GM18517 (cell line): ENCODE results near the gene LZTR1.

ENCODE experiments used
- ATAC-seq: cut with Tn5 transposase; IDR thresholded peaks from one replicate; pipeline ENCODE4 v1.9.1; 2021; ENCODE audit warnings: mild to moderate bottlenecking, moderate library complexity; ENCODE audit not compliant: unreplicated experiment

The LZTR1 gene

DNA sequence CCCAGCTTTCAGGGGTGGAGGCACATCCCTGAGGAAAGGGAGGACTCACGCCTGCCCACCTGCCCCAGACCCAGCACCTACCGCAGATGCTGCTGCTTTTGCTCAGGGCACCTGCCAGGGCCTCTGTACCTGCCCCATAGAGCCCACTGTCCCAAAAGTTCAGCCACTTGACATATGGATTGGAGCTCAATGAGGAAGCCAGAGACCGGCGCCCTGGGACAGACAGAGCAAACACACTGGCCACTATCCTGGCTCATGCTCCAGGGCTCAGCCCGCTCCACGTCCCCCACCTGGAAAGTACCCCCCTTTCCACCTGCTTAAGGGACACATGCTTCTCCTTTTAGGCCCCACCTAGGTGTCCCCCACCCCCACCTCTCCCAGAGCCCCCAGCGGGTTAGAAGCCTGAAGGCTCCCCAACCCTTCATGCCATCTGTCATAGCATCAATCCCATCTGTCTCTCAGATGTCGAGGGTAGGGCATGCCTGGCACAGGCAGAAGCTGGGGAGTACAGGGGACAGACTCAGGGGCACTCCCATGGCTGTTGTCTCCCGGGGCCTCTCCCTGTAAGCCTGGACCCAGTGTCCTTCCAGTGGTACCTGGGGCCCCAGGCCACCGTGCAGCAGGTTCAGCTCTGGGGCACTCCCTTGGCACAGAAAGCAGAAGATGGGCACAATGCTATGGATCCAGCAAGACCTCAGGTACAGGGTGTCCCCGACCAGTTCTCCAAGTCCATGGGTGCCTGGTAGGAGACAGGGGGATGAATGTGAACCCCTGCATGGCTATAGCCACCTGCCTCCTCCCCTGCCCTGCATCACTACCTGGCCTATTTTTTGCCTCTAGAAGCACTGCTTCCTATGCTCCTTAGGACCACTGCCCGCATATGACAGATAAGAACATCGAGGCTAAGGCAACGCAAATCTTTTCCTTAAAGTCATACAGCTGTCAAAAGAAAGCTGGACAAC lies 30.6 kb downstream of the LZTR1 start:
- ATAC-seq, result no peak

DNA sequence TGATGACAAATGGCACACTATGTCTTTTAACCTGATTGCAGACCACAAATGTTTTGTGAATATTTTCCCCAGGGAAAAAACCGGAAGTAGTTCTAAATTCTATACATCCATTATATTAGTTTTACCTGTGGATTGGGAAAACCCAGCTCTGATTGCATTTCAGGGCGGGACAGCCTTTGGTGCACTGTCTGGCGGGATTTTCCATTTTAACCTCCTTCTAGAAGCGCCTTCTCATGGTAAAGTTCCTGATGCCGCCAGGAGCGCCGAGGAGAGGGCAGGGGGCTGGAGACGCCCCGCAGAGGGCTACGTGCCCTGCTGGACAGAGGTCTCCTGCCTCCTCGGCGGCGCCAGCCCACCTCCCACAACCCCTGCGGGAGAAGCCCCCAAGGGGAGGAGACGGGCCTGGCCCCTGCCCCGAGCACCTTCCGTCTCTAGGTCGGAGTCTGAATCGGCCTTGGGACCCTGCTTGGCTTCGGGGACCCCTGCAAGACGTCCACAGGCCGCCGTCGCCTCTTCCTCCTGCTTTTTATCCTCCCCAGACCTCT lies 31.6 kb downstream of the LZTR1 start:
- no peak for ATAC-seq

DNA sequence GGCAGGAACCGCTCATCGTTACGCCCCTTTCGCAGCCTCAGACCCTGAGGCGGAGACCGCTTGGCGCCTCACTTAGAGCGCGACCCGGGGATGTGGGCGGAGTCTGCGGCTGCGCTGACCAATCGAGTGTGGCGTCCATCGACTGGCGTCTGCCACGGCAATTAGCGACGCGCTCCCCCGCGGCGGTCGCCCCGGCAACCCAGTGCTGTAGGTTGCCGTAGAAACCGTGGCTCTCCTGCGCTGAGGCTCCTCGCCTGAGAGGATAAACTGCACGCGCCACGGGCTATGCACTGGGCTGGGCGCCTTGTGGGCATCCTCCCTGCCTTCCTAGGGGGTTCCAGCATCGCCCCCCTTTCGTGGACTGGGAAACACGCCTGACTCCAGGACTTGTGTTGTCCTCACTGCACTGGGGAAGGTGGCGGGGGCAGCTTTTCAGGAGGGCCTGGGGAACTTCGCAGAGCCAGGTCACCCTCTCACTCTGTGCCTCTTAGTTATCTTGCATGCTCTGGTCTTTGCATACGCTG lies 32.2 kb downstream of the LZTR1 start:
- no peak for ATAC-seq

DNA sequence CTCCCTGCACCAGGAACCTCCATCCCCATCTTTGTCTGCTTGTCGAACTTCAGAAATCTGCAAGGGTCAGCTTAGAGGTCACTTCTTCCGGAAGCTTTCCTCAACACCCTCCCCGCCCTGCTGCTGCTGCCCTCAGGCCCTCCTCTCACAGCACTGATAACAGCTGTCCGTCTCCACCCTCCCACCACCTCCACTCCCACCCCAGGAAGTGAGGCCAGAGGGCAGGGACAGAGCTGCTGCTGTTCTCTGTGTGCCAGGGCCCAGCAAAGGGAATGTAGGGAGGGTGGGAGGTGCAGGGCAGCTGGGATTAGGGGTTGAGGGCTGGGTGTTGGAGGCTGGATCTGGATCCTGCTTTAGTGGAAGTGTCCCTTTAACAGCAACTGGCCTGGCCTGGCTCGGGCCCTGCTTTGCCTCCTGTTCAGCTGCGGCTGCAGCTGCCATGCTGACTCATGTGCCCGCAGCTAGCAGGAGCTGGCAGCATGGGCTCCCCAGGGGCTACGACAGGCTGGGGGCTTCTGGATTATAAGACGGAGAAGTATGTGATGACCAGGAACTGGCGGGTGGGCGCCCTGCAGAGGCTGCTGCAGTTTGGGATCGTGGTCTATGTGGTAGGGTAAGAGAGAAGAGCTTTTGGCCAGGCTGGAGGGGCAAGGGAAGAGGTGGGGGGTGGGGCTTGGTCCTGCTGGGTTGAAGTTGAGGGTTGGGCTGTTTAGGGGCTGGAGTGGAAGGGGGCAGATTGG lies 32.8 kb downstream of the LZTR1 start, which contains the start of gene P2RX6:
Gene P2RX6 (plus strand): TSS at position 440 of the 740 bp plus-strand sequence. CDS start 10 bp downstream, at position 450.
- ATAC-seq, result no peak

DNA sequence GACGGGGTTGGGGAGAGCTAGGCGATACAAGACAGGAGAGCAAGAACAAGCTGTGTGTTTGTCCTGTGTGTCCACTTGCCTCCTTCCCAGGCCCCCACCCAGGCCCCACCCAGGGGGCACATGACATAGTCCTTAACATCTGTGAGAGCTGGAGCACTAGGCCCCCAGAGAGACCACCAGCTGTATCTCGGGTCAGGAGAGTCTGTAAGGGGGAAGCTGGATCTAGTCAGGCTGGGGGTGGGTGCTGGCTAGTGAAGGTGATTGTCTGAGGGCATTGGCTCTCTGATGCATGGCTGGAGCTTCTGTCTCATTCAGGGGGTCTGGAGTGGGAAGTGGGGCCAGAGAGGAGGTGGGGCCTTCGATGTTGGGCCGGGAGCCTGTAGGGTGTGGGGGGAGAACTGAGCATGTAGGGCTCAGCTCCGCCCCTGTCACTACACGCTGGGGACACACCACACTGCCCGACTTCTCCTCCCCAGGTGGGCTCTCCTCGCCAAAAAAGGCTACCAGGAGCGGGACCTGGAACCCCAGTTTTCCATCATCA lies 33.4 kb downstream of the LZTR1 start:
- no peak for ATAC-seq

DNA sequence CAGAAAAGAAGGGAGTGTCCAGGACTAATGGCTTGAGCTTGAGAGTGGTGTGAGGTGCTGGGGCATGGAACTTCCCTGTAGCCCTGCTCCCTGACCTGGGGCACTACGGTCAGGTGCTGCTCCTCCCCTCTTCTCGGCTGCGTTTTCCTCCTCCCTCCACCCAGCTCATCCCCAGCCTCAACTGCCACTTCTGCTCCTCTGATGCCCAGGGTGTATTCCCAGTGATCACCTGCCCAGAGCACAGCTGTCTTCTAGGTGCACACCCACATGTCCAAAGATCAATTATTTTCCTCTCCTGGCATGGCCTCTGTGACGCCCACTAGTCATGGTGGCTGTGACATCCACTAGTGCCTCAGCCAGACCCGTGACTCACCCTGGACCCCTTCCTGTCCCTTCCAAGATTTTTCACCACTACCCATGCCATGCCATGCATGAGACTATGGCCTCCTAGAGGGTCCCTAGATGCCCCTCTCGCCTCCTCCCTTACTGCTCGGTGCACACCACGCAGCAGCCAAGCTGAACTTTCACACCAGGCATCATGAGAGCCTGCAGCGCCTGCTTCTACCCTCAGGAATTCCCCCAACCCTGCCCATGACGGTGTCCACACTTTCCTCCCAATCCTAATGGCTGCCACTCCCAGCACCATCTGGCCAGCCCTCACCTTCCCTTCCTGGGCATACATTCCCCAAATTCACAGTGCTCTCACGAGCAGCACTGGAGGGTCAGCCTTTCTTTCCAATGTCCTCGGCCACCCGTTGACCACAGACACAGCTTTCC lies 34.7 kb downstream of the LZTR1 start:
- no peak for ATAC-seq

DNA sequence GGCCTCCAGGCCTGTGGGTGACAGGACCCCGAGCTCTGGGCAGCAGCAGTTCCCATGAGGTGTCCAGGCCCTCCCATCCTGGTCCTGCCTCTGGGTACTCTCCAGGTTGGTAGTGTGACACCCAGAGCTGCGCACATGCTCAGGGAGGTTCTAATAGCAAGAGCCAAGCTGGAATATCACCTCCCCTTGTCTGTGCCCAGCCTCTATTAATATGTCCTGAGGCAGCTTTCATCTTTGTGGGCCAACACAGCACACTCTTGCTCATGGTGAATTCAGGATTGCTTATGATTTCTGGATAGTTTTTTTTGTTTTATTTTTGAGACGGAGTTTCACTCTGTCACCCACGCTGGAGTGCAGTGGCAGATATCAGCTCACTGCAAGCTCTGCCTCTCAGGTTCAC lies 36.2 kb downstream of the LZTR1 start:
- no peak for ATAC-seq

DNA sequence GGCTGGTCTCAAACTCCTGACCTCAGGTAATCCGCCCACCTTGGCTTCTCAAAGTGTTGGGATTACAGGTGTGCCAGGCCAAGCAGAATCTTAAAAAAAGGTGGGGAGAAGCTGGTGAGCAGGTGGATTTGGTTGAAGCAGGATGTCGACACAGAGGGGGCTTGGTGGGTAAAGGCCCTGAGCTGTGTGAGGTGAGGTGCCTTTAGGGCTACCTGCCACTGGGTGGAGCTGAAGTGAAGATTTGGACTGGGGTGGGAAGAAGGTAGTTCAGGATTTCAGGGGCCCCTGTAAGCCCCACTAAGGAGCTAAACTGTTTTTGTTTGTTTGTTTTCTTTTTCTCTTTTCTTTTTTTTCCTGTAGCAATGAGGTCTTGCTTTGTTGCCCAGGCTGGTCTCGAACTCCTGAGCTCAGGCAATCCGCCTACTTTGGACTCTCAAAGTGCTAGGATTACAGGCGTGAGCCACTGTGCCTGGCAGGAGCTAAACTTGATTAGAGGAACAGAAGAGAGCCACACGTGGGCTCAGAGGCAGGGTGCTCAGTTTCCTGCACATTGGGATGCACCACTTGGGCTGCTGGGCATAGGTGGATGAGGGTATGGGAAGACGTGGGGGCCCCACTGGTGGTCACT lies 38.8 kb downstream of the LZTR1 start:
- ATAC-seq, result no peak

DNA sequence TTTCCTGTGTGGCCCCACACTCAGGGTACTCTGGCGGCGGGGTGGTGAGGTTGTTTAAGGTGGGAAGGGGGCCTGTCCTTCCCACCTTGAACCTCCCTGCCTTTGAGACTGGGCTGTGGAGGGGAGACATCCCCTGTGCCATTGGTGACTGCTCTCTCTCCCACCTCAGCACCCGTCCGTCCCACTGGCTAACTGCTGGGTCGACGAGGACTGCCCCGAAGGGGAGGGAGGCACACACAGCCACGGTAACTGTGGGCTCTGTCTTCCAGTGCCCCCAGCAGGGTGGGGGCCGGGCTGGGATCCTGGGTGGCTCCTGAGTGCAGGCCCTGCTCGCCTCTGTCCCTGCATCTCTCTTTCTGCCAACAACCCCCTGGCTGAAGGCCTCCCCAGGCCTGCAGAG lies 40.4 kb downstream of the LZTR1 start:
- ATAC-seq, result no peak

DNA sequence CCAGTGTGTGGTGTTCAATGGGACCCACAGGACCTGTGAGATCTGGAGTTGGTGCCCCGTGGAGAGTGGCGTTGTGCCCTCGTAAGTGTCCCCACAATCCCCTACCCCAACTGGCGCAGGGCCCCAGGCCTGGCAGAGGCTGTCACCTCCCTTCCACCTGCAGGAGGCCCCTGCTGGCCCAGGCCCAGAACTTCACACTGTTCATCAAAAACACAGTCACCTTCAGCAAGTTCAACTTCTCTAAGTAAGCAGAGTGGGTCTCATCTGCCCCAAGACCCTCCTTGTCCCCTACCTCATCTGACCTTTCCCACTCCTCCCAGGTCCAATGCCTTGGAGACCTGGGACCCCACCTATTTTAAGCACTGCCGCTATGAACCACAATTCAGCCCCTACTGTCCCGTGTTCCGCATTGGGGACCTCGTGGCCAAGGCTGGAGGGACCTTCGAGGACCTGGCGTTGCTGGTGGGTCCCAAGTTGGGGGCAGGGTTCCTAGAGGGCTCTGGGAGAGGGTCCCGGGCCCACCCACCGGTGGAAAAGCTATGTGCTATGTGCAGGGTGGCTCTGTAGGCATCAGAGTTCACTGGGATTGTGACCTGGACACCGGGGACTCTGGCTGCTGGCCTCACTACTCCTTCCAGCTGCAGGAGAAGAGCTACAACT lies 41.0 kb downstream of the LZTR1 start:
- no peak for ATAC-seq

DNA sequence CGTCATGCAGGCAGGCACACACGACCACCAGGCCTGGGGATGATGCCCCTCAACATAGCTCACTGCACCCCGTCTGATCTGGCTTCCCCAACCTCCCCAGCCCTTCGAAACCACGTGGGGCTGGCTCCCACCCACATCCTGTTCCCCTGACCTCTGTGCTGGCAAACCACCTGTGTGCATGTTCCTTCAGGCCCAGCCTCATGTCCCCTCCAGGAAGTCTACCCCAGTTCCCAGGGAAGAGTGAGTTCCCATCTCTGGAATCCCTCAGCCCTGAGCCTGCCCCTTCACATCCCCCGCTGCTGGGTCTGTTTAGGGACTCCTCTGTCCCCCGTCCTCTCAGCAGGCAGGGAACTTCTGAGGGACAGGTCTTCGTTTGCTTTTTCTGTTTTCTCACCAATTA lies 43.2 kb downstream of the LZTR1 start:
- ATAC-seq, result no peak

DNA sequence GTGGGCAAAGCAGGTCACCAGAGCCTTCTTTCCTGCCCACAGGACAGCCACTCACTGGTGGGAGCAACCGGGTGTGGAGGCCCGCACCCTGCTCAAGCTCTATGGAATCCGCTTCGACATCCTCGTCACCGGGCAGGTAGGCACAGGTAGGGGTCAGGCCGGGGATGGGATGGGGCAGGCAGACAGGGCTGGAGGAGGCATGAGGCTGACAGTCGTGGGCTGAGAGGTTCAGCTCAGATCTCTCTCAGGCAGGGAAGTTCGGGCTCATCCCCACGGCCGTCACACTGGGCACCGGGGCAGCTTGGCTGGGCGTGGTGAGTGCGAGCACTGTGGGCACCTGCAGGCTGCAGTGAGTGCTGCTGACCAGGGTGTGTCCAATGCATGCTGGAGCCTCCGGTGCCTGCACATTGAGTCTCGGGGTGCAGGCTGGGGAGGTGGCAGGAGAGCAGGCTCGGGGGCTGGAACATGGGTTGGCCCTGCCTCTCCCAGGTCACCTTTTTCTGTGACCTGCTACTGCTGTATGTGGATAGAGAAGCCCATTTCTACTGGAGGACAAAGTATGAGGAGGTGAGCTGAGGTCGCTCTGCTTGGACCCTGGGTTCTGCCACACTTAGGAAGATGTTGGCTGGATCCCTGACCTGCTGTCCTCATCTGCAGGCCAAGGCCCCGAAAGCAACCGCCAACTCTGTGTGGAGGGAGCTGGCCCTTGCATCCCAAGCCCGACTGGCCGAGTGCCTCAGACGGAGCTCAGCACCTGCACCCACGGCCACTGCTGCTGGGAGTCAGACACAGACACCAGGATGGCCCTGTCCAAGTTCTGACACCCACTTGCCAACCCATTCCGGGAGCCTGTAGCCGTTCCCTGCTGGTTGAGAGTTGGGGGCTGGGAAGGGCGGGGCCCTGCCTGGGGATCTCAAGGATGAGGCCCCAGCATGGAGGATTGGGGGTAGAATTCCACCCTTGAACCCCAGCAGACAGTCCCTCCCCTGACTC lies 44.0 kb downstream of the LZTR1 start:
- no peak for ATAC-seq

DNA sequence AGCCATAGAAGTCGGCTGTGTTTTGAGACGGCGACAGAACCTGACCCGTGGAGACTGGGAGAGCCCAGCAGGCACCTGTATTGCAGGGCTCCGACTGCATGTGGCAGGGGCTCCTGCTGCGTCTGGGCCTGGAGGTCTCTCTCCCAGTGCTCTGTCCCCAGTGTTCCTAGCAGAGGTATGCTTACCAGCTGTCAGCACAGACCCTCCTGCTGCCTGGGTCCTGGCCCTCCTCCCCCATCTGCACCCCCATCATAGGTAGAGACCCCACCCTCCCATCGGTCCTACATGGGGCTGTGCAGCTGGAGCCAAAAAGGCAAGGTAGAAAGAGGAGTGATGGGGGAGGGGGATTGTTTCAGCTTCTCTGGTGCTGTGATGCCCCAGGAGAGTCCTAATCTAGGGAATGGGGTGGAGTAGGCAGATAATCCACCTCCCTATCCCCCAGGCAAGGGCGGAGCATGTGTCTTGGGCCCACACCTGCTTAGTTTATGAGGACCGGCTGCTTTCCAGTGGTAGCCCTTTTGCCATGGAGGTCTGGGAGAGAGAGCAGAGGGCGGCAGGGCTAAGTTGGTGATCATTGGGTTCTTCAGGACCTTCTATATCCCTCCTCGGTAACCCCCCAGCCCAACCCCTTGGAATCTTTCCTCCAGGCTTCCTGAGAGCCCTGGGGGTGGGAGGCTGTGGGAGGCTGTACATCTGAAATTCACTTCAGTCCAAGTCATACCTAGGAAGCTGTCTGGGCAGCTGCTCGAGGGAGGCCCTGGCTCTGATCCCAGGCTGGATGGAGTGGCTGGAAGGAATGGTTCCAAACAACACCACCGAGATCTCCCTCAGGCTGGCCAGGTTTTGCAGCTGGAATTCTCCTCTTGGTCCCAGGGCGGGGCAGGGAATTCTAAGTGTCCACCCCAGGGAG lies 44.9 kb downstream of the LZTR1 start:
- no peak for ATAC-seq

DNA sequence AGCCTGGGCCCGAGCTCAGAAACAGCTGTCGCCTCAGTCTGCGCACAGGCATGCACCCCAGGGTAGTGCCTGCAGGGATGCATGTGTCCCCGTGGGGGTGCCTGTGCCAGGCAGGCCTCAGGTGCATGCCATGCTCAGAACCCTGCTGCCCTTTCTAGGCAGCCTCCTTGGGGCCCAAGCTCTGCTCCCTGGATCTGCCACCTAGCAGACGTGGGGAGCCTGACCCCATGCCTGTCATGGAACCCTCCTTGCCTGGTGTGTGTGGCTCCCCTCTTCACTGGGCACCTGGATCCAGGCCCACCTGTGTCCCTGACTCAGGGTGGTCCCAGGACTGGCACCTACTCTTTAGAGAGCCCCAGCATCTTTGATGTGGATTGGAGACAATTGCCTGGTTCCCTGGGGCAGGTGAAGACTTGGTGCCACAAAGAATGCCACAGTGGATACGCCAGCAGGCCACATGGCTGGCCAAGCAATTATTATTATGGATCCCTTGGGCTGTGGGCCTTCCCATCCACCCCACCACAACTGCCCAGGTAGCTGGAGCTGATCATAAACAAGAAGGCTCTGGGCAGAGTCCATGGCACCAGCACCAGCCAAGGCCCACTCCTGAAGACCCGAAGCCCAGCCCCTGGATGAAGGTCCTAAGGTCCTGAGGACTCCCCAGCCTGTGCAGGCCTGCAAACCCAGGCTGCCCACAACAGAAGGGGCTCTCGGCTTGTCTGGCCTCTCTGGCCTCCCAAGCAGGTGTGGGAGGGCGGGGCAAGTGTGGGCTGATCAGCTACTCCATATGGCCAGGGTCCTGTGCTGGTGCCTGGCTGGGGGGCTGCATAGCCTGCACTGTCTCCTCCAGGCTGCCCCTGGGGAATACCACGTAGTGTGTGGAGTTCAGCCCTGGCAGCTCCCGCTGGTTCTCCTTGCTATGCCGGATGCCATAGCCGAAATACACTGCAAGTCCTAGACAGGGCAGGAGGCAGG lies 46.5 kb downstream of the LZTR1 start:
- ATAC-seq, result no peak

DNA sequence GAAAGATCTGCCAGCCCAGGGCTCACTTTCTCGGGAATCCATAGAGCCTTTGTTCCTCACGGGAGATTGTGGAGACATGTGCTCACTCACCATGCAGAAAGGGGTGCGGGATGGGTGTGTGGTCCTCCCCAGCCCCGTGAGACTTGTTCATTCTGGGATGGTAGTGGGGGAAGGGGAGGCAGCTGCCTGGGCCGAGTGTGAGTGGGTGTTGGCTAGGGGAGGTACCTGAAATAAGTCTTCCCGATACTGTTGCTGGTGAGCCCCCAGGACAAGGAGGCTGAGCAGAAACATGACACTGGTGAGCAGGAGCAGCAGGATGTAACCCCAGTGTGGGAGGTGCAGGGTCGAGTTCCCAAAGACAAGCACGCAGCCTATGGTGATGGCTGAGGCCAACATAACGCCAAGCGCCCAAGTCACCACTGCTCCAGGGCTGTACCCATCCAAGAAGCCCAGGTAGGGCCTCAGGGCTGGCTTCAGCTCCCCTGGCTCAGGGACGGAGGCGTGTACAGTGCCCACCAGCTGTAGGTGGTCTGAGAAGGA lies 47.5 kb downstream of the LZTR1 start:
- ATAC-seq, result no peak

DNA sequence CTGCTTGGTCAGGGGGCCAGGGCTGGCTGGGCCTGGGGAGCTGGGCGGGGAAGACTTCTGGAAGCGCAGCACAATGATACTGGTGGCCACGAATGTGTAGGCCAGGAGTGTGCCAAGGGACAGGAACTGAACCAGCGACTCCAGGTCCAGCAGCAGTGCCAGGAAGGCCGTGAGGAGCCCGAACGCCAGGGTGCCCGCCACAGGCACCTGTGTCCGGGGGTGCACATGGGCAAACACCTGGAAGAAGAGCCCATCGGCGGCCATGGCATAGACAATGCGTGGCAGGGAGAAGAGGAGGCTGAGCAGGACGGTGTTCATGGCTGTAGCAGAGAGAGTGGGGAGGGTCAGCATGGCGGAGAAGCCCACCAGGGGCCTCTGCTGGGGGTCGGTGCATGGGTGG lies 47.9 kb downstream of the LZTR1 start:
- ATAC-seq, result no peak
